Thoracic aorta (tissue), 2 donors: Measurements from ENCODE around the gene ADAMTSL3. TPM values are rescaled to one million over a fixed set of nuclear protein-coding genes. Genes with fewer than 3 reads are reported as not detected.

Experiments used
- ATAC-seq: fragments of 150-250 bp; one replicate; pipeline ENCODE4 v1.8.0; 2017; ENCODE audit warnings: low read depth; ENCODE audit not compliant: insufficient number of reproducible peaks, low FRiP score
- DNase-seq: peaks from one replicate; pipeline ENCODE4 v3.0.0-alpha.2; 2020; ENCODE audit warnings: low spot score
- H3K27ac ChIP-seq, 2 donors: fragments of 200-600 bp; sonication (generic); 1 replicate in 1 of 2; 2 replicates in 1 of 2; pipeline ENCODE4 v1.5.1; 2016; ENCODE audit warnings: mild to moderate bottlenecking in 2 of 2, moderate library complexity in 2 of 2
- H3K27me3 ChIP-seq: fragments of 200-600 bp; sonication (generic); replicated peaks from 2 replicates; pipeline ENCODE4 v1.6.0; 2016; ENCODE audit warnings: mild to moderate bottlenecking; ENCODE audit not compliant: insufficient read depth
- H3K36me3 ChIP-seq: fragments of 200-600 bp; sonication (generic); one replicate; pipeline ENCODE4 v1.5.1; 2016
- H3K4me1 ChIP-seq, 2 donors: fragments of 200-600 bp; sonication (generic); 1 replicate in 1 of 2; 2 replicates in 1 of 2; pipeline versions ENCODE4 v1.5.1 to v1.6.0; 2016; ENCODE audit warnings: low read depth in 2 of 2, mild to moderate bottlenecking in 1 of 2; ENCODE audit not compliant: control insufficient read depth in 1 of 2
- H3K4me3 ChIP-seq: fragments of 200-600 bp; sonication (generic); 2 replicates; pipeline ENCODE4 v1.5.1; 2016; ENCODE audit warnings: mild to moderate bottlenecking
- H3K9me3 ChIP-seq: fragments of 200-600 bp; sonication (generic); 2 replicates; pipeline ENCODE4 v1.5.1; 2016
- CTCF ChIP-seq: fragments of 200-600 bp; sonication (generic); IDR thresholded peaks from one replicate; pipeline ENCODE4 v1.5.1; 2019; ENCODE audit warnings: antibody characterized with exemption
- total RNA-seq, 2 donors: library from RNA; depleted of rRNA; stranded (reverse); fragments of >200 nt; gene quantifications; one replicate each; pipeline versions ENCODE4 v1.1.0 to v1.2.3, GENCODE V29; 2016

Gene ADAMTSL3
- total RNA-seq, 2 donors from 2014 or later, result 41.4 to 45.4 TPM

- Histone ChIP-seq H3K9me3 (no peaks in the 10 kb centered on the region), H3K4me1 (peaks cover 14 to 62% of the 10 kb centered on the region in 2 donors), H3K27me3 (no peaks in the 10 kb centered on the region), H3K36me3 (peaks cover 3% of the 10 kb centered on the region), H3K4me3 (no peak overlapping the region), H3K27ac (peak overlapping the region in 1 of 2 donors; percentile 43)
- DNase-seq (no peak), ATAC-seq (no peak)
- no peak for TF ChIP-seq CTCF
These were observed 2.3 kb downstream of the ADAMTSL3 start for GRCh38 chr15:83656192-83656591.

GRCh38 chr15:83656943-83657528, 3.1 kb downstream of the ADAMTSL3 start:
- Histone ChIP-seq H3K4me3 (no peak overlapping the region), H3K4me1 (peaks cover 14 to 60% of the 10 kb centered on the region in 2 donors), H3K36me3 (peaks cover 3% of the 10 kb centered on the region), H3K27ac (peak overlapping the region; percentile 49 to 52), H3K9me3 (no peaks in the 10 kb centered on the region), H3K27me3 (no peaks in the 10 kb centered on the region)
- no peak for DNase-seq
- ATAC-seq, result no peak
- no peak for TF ChIP-seq CTCF

- no peaks in the 10 kb centered on the region for H3K9me3 ChIP-seq
- peak; percentile 12 for TF ChIP-seq CTCF
- ATAC-seq (no peak), DNase-seq (no peak)
- peaks cover 3% of the 10 kb centered on the region for H3K36me3 ChIP-seq
- peak overlapping the region; percentile 49 to 52 for H3K27ac ChIP-seq
- H3K4me3 ChIP-seq, result no peak overlapping the region
- no peaks in the 10 kb centered on the region for H3K27me3 ChIP-seq
- peaks cover 12 to 55% of the 10 kb centered on the region in 2 donors for H3K4me1 ChIP-seq
These were observed 3.6 kb downstream of the ADAMTSL3 start for GRCh38 chr15:83657549-83657948.

GRCh38 chr15:83658430-83659416, 4.8 kb downstream of the ADAMTSL3 start:
- Histone ChIP-seq H3K36me3 (peaks cover 3% of the 10 kb centered on the region), H3K27me3 (no peaks in the 10 kb centered on the region), H3K4me1 (peaks cover 8 to 48% of the 10 kb centered on the region in 2 donors), H3K9me3 (no peaks in the 10 kb centered on the region), H3K27ac (peak overlapping the region; percentile 49 to 52), H3K4me3 (no peak overlapping the region)
- TF ChIP-seq CTCF, result no peak
- DNase-seq (no peak), ATAC-seq (no peak)

- peak overlapping the region in 1 of 2 donors; percentile 49 for H3K27ac ChIP-seq
- peaks cover 3% of the 10 kb centered on the region for H3K36me3 ChIP-seq
- ATAC-seq (no peak), DNase-seq (no peak)
- no peaks in the 10 kb centered on the region for H3K9me3 ChIP-seq
- no peak overlapping the region for H3K4me3 ChIP-seq
- H3K4me1 ChIP-seq, result peaks cover 8 to 48% of the 10 kb centered on the region in 2 donors
- H3K27me3 ChIP-seq, result no peaks in the 10 kb centered on the region
- TF ChIP-seq CTCF, result no peak
These were observed 5.5 kb downstream of the ADAMTSL3 start for GRCh38 chr15:83659417-83659812.
